HG02678 (cell line): Measurements from ENCODE around the gene EFCC1.

Source experiments
- ATAC-seq: cut with Tn5 transposase; IDR thresholded peaks from one replicate; pipeline ENCODE4 v1.9.1; 2021; ENCODE audit warnings: mild to moderate bottlenecking, moderate library complexity; ENCODE audit not compliant: unreplicated experiment

EFCC1 gene

GRCh38 chr3:129014148-129014547 is 13.0 kb downstream of the EFCC1 start:
- ATAC-seq: no peak

GRCh38 chr3:129014793-129015345 is 13.8 kb downstream of the EFCC1 start:
- ATAC-seq: no peak

GRCh38 chr3:129015388-129016105 is 14.4 kb downstream of the EFCC1 start:
- no peak for ATAC-seq

- ATAC-seq: no peak
These were observed 15.2 kb downstream of the EFCC1 start for GRCh38 chr3:129016356-129016719.

- peak; percentile 64 for ATAC-seq
These were observed 15.8 kb downstream of the EFCC1 start for GRCh38 chr3:129016720-129017483.

- no peak for ATAC-seq
These were observed 16.4 kb downstream of the EFCC1 start for GRCh38 chr3:129017484-129017899.

GRCh38 chr3:129018271-129018670 is 17.2 kb downstream of the EFCC1 start:
- ATAC-seq: no peak

- ATAC-seq: no peak
These were observed 17.6 kb downstream of the EFCC1 start for GRCh38 chr3:129018751-129019150.

GRCh38 chr3:129019266-129019665 is 18.2 kb downstream of the EFCC1 start:
- ATAC-seq: no peak

- ATAC-seq: no peak
These were observed 19.6 kb downstream of the EFCC1 start for GRCh38 chr3:129020691-129021090.

GRCh38 chr3:129021140-129021551 is 20.0 kb downstream of the EFCC1 start:
- ATAC-seq: no peak

GRCh38 chr3:129022114-129023007 is 21.3 kb downstream of the EFCC1 start:
- no peak for ATAC-seq

GRCh38 chr3:129023008-129023358 is 21.9 kb downstream of the EFCC1 start:
- ATAC-seq: no peak

GRCh38 chr3:129023909-129024308 is 22.8 kb downstream of the EFCC1 start:
- no peak for ATAC-seq

GRCh38 chr3:129025108-129025507 is 24.0 kb downstream of the EFCC1 start:
- no peak for ATAC-seq

GRCh38 chr3:129025691-129026435 is 24.8 kb downstream of the EFCC1 start:
- no peak for ATAC-seq

- ATAC-seq: peak; percentile 99
These were observed 25.8 kb downstream of the EFCC1 start for GRCh38 chr3:129026728-129027543.

GRCh38 chr3:129027544-129027880 is 26.4 kb downstream of the EFCC1 start:
- ATAC-seq: no peak

- ATAC-seq: no peak
These were observed 27.8 kb downstream of the EFCC1 start for GRCh38 chr3:129028866-129029265.

- ATAC-seq: no peak
These were observed 29.5 kb downstream of the EFCC1 start for GRCh38 chr3:129030611-129031010.
